ENCODE data around the gene DGCR2.
"Not testable (repeated sequence)": the region's sequence is repeated elsewhere in the genome, so short reads cannot be mapped to it uniquely, and the experiment has no call there.

DGCR2 gene

DNA sequence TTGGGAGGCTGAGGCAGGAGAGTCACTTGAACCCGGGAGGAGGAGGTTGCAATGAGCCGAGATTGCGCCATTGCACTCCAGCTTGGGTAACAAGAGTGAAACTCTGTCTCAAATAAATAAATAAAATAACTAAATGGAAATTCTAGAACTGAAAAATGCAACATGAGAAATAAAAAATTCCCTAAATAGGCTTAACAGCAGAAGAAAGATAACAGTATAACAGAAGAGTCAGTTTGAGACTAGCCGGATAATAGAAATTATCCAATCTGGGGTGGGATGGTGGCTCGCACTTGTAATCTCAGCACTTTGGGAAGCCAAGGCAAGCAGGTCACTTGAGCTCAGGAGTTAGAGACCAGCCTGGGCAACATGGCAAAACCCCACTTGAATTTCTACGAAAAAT lies 42.2 kb upstream of the DGCR2 start:
- no peaks in the 10 kb centered on the region for H3K4me1 ChIP-seq (ENCODE audit: insufficient read depth, insufficient read length)
- H3K9me3 ChIP-seq (ENCODE audit: insufficient read depth, low read length), result no peaks in the 10 kb centered on the region
- H3K36me3 ChIP-seq (ENCODE audit: insufficient read depth, insufficient read length, low read length), result no peaks in the 10 kb centered on the region
- H3K27me3 ChIP-seq (ENCODE audit: insufficient read depth, insufficient read length), result peaks cover 30% of the 10 kb centered on the region
- no peak for DNase-seq (ENCODE audit: low read depth, low spot score)
- no peak overlapping the region for H3K9ac ChIP-seq (ENCODE audit: insufficient read length, low read depth)
- no peak for TF ChIP-seq SUZ12 (IDR thresholded peaks at IDR 0.05; ENCODE audit: extremely low read depth, insufficient read depth, insufficient read length)
- no peak for TF ChIP-seq YY1 (IDR thresholded peaks at IDR 0.05; ENCODE audit: insufficient read depth, insufficient read length)
- TF ChIP-seq ZNF274 (IDR thresholded peaks at IDR 0.05; ENCODE audit: low read depth, low read length), result no peak
- H3K4me3 ChIP-seq (ENCODE audit: insufficient read length, low read depth), result no peak overlapping the region

DNA sequence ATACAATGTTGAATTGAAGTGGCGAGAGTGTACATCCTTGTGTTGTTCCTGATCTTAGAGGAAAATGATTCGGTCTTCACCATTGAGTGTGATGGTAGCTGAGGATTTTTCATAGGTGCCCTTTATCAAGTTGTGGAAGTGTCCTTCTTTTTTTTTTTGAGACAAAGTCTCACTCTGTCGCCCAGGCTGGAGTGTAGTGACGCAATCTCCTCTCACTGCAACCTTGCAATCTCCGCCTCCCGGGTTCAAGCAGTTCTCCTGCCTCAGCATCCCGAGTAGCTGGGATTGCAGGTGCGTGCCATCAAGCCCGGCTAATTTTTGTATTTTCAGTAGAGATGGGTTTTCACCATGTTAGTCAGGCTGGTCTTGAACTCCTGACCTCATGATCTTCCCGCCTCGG lies 36.4 kb upstream of the DGCR2 start:
- not testable (repeated sequence) for H3K9me3 ChIP-seq (ENCODE audit: insufficient read depth, low read length); H3K4me1 ChIP-seq (ENCODE audit: insufficient read depth, insufficient read length); H3K9ac ChIP-seq (ENCODE audit: insufficient read length, low read depth); H3K4me3 ChIP-seq (ENCODE audit: insufficient read length, low read depth); H3K36me3 ChIP-seq (ENCODE audit: insufficient read depth, insufficient read length, low read length); H3K27me3 ChIP-seq (ENCODE audit: insufficient read depth, insufficient read length); DNase-seq (ENCODE audit: low read depth, low spot score)

DNA sequence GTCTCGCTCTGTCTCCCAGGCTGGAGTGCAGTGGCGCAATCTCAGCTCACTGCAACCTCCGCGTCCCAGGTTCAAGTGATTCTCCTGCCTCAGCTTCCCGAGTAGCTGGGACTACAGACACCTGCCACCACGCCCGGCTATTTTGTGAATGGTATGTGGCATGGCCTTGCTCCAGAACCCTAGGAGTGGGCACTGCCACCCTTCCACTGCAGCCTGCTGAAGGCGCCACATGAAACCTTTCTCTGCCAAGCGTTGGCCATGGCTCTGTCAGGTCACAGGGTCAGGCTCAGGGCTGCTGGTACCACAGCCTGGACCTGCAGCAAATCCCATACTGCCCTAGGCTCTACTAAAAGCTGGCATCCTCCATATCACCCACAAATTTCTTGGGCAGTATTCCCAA lies 33.9 kb upstream of the DGCR2 start:
- peaks cover 26% of the 10 kb centered on the region for H3K27me3 ChIP-seq (ENCODE audit: insufficient read depth, insufficient read length)
- DNase-seq (ENCODE audit: low read depth, low spot score); H3K36me3 ChIP-seq (ENCODE audit: insufficient read depth, insufficient read length, low read length); H3K4me3 ChIP-seq (ENCODE audit: insufficient read length, low read depth); H3K9me3 ChIP-seq (ENCODE audit: insufficient read depth, low read length); H3K4me1 ChIP-seq (ENCODE audit: insufficient read depth, insufficient read length); H3K9ac ChIP-seq (ENCODE audit: insufficient read length, low read depth): not testable (repeated sequence)

DNA sequence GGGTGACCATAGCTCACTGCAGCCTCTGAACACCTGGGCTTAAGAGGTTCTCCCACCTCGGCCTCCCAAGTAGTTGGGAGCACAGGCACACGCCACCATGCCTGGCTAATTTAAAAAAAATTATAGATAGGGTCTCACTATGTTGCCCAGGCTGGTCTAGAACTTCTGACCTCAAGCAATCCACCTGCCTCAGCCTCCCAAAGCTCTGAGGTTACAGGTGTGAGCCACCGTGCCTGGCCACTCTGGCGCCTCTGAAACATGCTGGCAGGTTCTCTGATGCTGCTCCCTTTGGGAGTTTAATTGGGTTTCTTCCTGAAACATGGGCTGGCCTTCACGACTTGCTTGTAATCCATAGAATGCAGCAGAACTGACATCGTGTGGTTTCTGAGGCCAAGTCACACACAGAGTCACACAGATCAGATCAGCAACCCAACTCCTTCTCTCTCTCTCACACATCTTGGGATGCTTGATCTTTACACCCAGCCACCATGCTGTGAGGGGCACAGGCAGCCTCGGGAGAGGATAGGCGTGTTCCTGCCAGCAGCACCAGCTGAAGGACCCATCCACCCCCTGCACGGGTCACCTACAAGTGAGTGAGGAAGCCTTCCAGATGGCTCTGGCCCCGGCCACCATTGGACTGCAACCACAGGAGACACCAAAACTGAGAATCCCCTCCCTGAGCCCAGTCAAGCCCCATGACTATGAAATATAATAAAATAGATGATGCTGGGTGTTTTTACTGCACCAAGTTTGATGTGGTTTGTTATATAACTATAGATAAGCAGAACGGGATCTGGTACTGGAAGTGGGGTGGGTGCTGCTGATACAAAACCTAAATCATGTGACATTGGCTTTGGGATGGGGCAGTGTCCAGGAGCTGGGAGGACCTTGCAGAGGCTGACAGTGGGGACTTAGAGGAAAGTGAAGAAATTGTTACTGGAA lies 31.0 kb upstream of the DGCR2 start:
- H3K9me3 ChIP-seq (ENCODE audit: insufficient read depth, low read length), result no peaks in the 10 kb centered on the region
- no peak overlapping the region for H3K9ac ChIP-seq (ENCODE audit: insufficient read length, low read depth)
- DNase-seq (ENCODE audit: low read depth, low spot score), result no peak
- peaks cover 51% of the 10 kb centered on the region for H3K27me3 ChIP-seq (ENCODE audit: insufficient read depth, insufficient read length)
- H3K4me1 ChIP-seq (ENCODE audit: insufficient read depth, insufficient read length), result no peaks in the 10 kb centered on the region
- no peak overlapping the region for H3K4me3 ChIP-seq (ENCODE audit: insufficient read length, low read depth)
- TF ChIP-seq SUZ12 (IDR thresholded peaks at IDR 0.05; ENCODE audit: extremely low read depth, insufficient read depth, insufficient read length) (no peak), ZNF274 (IDR thresholded peaks at IDR 0.05; ENCODE audit: low read depth, low read length) (no peak), YY1 (IDR thresholded peaks at IDR 0.05; ENCODE audit: insufficient read depth, insufficient read length) (no peak)
- no peaks in the 10 kb centered on the region for H3K36me3 ChIP-seq (ENCODE audit: insufficient read depth, insufficient read length, low read length)

DNA sequence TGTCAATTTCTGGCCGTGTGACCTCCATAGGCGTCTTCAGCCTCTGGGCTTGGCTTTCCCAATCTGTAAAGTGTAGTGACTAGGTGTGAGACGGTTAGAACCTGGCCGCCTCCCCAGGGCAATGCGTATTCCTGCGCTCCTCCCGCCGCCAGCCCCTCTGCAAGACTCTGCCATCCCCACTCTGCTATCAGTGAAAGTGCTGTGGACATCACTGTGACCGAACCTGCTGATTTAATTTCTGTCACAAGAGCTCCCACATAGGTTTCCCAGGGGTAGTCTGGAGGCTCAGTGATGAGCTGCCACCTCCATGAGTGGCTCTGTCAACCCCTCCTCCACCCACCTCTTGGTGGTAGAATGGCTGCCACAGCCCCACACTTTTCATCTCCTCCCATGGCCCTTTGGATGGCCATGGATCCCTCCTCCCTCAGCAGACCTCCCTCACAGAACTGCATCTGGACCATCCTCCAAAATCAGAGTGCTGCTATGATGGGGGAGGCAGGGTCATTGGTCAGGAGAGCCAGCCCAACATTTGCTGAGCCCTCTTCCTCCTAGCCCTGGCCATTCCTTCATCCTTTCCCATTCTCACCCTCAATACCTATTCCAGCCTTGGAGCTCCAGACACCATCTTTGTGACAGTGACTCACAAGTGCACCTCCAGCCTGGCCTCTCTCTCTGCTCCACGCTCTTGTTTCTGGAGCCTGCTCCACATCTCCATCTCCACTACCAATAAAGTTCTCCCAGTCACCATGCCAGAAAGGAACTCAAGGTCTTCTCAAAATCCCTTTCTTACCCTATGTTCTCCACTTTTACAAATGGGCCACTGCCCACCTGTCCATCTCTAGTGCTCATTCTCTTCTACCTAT lies 29.3 kb upstream of the DGCR2 start:
- no peak overlapping the region for H3K9ac ChIP-seq (ENCODE audit: insufficient read length, low read depth)
- no peaks in the 10 kb centered on the region for H3K9me3 ChIP-seq (ENCODE audit: insufficient read depth, low read length)
- no peak overlapping the region for H3K4me3 ChIP-seq (ENCODE audit: insufficient read length, low read depth)
- peaks cover 4% of the 10 kb centered on the region for H3K4me1 ChIP-seq (ENCODE audit: insufficient read depth, insufficient read length)
- peaks cover 59% of the 10 kb centered on the region for H3K27me3 ChIP-seq (ENCODE audit: insufficient read depth, insufficient read length)
- DNase-seq (ENCODE audit: low read depth, low spot score), result no peak
- no peak for TF ChIP-seq ZNF274 (IDR thresholded peaks at IDR 0.05; ENCODE audit: low read depth, low read length)
- no peak for TF ChIP-seq YY1 (IDR thresholded peaks at IDR 0.05; ENCODE audit: insufficient read depth, insufficient read length)
- H3K36me3 ChIP-seq (ENCODE audit: insufficient read depth, insufficient read length, low read length), result no peaks in the 10 kb centered on the region

DNA sequence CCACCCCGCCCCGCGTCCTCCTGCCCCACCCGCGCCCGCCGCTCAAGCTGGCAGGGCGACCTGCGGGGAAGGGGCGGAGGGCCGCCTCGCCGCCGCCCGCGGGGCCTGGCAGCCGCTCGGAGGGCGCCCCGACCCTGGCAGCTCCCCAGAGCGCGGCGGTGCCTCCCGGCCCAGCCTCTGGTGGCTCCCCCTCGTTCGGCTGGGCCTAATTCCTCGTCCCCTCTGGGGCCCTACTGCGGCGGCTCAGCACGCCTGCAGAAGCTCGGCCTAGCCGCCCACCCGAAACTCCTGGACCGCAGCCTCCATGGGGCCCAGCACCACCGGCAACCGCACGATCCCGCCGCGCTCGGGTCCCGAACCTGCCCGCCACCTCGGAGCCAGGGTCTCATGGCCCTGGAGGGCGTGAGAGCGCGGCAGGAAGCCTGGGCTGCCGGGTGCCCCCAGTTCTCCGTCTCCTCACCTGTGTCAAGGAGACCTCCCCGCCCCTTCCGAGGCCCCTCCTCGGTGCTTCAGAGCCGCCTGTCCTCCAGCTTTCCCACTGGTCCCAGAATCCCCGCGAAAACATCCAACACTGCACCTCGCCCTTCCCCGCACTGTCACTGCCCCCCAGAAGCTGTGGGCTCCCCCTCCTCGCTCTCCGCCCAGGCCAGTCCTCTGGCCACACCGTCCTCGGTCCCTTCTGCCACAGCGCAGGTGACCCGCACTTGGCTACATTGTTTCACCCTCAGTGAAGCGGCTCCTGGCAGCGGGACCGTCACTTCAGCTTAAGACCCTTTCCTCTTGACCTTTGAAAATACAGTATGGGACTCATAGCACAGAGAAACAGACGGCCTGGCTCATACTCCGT lies 28.5 kb upstream of the DGCR2 start:
- peak overlapping the region; percentile 40 for H3K4me3 ChIP-seq (ENCODE audit: insufficient read length, low read depth)
- no peaks in the 10 kb centered on the region for H3K9me3 ChIP-seq (ENCODE audit: insufficient read depth, low read length)
- peak overlapping the region; percentile 36 for H3K9ac ChIP-seq (ENCODE audit: insufficient read length, low read depth)
- no peaks in the 10 kb centered on the region for H3K36me3 ChIP-seq (ENCODE audit: insufficient read depth, insufficient read length, low read length)
- TF ChIP-seq SUZ12 (IDR thresholded peaks at IDR 0.05; ENCODE audit: extremely low read depth, insufficient read depth, insufficient read length) (peak; percentile 70), YY1 (IDR thresholded peaks at IDR 0.05; ENCODE audit: insufficient read depth, insufficient read length) (no peak)
- no peak for DNase-seq (ENCODE audit: low read depth, low spot score)
- peaks cover 4% of the 10 kb centered on the region for H3K4me1 ChIP-seq (ENCODE audit: insufficient read depth, insufficient read length)
- peaks cover 59% of the 10 kb centered on the region for H3K27me3 ChIP-seq (ENCODE audit: insufficient read depth, insufficient read length)

DNA sequence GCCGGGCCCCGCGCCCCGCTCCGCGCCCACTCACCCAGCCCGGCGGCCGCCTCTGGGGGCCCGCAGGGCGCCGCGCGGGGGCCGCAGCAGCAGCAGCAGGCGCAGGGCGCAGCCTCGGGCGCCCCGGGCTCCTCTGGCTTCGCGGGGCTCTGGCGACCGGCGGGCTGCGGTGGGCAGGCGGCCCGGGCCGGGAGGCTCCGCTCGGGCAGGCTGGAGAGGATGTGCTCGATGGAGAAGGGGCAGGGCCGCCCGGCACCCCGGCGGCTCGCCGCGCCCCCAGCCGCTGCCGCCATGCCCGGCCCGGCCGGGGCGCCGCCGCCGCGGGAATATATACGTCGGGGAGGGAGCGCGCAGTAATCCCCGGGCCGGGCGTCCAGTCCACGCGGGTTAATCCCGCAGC lies 27.8 kb upstream of the DGCR2 start, which contains the start of gene GSC2:
Gene GSC2 (minus strand): TSS at position 302 of the 400 bp plus-strand sequence. CDS start 9 bp downstream, at position 293.
- peaks cover 4% of the 10 kb centered on the region for H3K4me1 ChIP-seq (ENCODE audit: insufficient read depth, insufficient read length)
- no peak for DNase-seq (ENCODE audit: low read depth, low spot score)
- H3K9me3 ChIP-seq (ENCODE audit: insufficient read depth, low read length), result no peaks in the 10 kb centered on the region
- peaks cover 59% of the 10 kb centered on the region for H3K27me3 ChIP-seq (ENCODE audit: insufficient read depth, insufficient read length)
- peak within 1 kb of the TSS; percentile 64 for H3K9ac ChIP-seq (ENCODE audit: insufficient read length, low read depth)
- no peak for TF ChIP-seq YY1 (IDR thresholded peaks at IDR 0.05; ENCODE audit: insufficient read depth, insufficient read length)
- TF ChIP-seq SUZ12 (IDR thresholded peaks at IDR 0.05; ENCODE audit: extremely low read depth, insufficient read depth, insufficient read length), result no peak
- TF ChIP-seq ZNF274 (IDR thresholded peaks at IDR 0.05; ENCODE audit: low read depth, low read length), result no peak
- peak within 1 kb of the TSS; percentile 40 for H3K4me3 ChIP-seq (ENCODE audit: insufficient read length, low read depth)
- no peaks in the 10 kb centered on the region for H3K36me3 ChIP-seq (ENCODE audit: insufficient read depth, insufficient read length, low read length)
